HepG2 (cell line): Measurements from ENCODE around the gene HPDL. TPM values are rescaled to one million over a fixed set of nuclear protein-coding genes. Genes with fewer than 3 reads are reported as not detected.

Experiments used
- ATAC-seq: fragments of 200-7000 bp; cut with Tn5 transposase; 3 replicates; pipeline ENCODE4 v1.9.1; 2020; ENCODE audit warnings: mild to moderate bottlenecking, moderate library complexity
- BruUV-seq: library from RNA; stranded (reverse); fragments of 400-500 nt; replicated peaks from 2 replicates; lab custom pipeline; 2021; lab: Mats Ljungman, UMichigan
- CTCF ChIA-PET: fragments of 300-600 bp; formaldehyde crosslinking; extraction: SDS; loops from one replicate; lab custom pipeline; 2021; ENCODE audit warnings: low total read pairs, inconsistent platforms, low intra/inter-chr PET ratio; lab: Yijun Ruan, JAX
- POLR2A ChIA-PET: fragments of 350-600 bp; sonication (Branson Sonifier 250); formaldehyde crosslinking; loops from one replicate; lab custom pipeline; 2020; ENCODE audit warnings: antibody characterized with exemption, inconsistent platforms; lab: Yijun Ruan, JAX
- DNase-seq: peaks from one replicate; pipeline ENCODE4 v3.0.0-alpha.2; 2015; ENCODE audit warnings: low spot score
- FAIRE-seq: peaks from 3 replicates; lab custom pipeline; 2011; peaks lifted over from hg19 to GRCh38; lab: Jason Lieb, UNC
- H2AFZ ChIP-seq: one replicate; pipeline ENCODE4 v1.6.1; 2011; ENCODE audit warnings: low read length, inconsistent platforms
- H3K27ac ChIP-seq: fragments of 300-600 bp; 3 replicates; pipeline ENCODE4 v1.8.0; 2011; ENCODE audit warnings: mixed run types, mild to moderate bottlenecking, mixed read lengths, low read length, inconsistent platforms; ENCODE audit not compliant: insufficient read depth; ENCODE audit errors: extremely low read length
- H3K27me3 ChIP-seq, 2 experiments: fragments of 200-600 bp in 1 of 2; 2 replicates in 1 of 2; 3 replicates in 1 of 2; pipeline versions ENCODE4 v1.6.0 to v1.8.0; 2011; ENCODE audit warnings: low read length in 2 of 2, mild to moderate bottlenecking in 2 of 2, moderate library complexity in 2 of 2, inconsistent platforms in 1 of 2; ENCODE audit not compliant: insufficient read depth in 2 of 2, control insufficient read depth in 1 of 2
- H3K36me3 ChIP-seq, 2 experiments: fragments of 200-600 bp in 1 of 2; replicated peaks in 1 of 2; 2 replicates in 1 of 2; 3 replicates in 1 of 2; pipeline versions ENCODE4 v1.5.1 to v1.8.0; 2011; ENCODE audit warnings: low read length in 2 of 2, inconsistent platforms in 1 of 2; ENCODE audit not compliant: insufficient read depth in 2 of 2, control insufficient read depth in 1 of 2
- H3K4me1 ChIP-seq: 2 replicates; pipeline ENCODE4 v1.5.1; 2012; ENCODE audit warnings: low read length, inconsistent platforms; ENCODE audit not compliant: insufficient read depth
- H3K4me2 ChIP-seq: 2 replicates; pipeline ENCODE4 v1.6.0; 2011; ENCODE audit warnings: low read depth, low read length, inconsistent platforms
- H3K4me3 ChIP-seq, 3 experiments: fragments of 200-600 bp in 1 of 3; sonication (generic), shearing (Covaris generic) in 1 of 3; replicated peaks in 1 of 3; 2 replicates each; pipeline ENCODE4 v1.5.1; 2011 to 2016; ENCODE audit warnings: low read length in 3 of 3, inconsistent platforms in 2 of 3, low read depth in 2 of 3, mild to moderate bottlenecking in 2 of 3, control low read depth in 1 of 3, mixed read lengths in 1 of 3; ENCODE audit not compliant: insufficient read depth in 1 of 3
- H3K79me2 ChIP-seq: one replicate; pipeline ENCODE4 v1.6.1; 2011; ENCODE audit warnings: low read length, inconsistent platforms; ENCODE audit not compliant: insufficient read depth
- H3K9ac ChIP-seq: 2 replicates; pipeline ENCODE4 v1.6.0; 2011; ENCODE audit warnings: mild to moderate bottlenecking, low read depth, low read length, inconsistent platforms; ENCODE audit not compliant: insufficient read depth
- H3K9me3 ChIP-seq: 2 replicates; pipeline ENCODE4 v1.5.1; 2012; ENCODE audit warnings: mild to moderate bottlenecking, low read length
- H4K20me1 ChIP-seq: 2 replicates; pipeline ENCODE4 v1.6.0; 2011; ENCODE audit warnings: inconsistent platforms, mild to moderate bottlenecking, low read length, moderate library complexity; ENCODE audit not compliant: insufficient read depth
- CCAR2 ChIP-seq: fragments of 200-400 bp; formaldehyde crosslinking; optimal IDR thresholded peaks from 2 replicates; pipeline ENCODE3; 2018; ENCODE audit warnings: low read depth, mild to moderate bottlenecking, low read length, moderate library complexity
- CHD4 ChIP-seq: fragments of 200-600 bp; sonication (generic); IDR thresholded peaks from 2 replicates; pipeline ENCODE4 v1.7.0; 2017; ENCODE audit warnings: mild to moderate bottlenecking, low read length, borderline replicate concordance
- HMGA1 ChIP-seq: sonication (generic); formaldehyde crosslinking; conservative IDR thresholded peaks from 2 replicates; pipeline ENCODE4 v1.4.0; 2020; ENCODE audit warnings: missing genetic modification reagents
- KIAA2018 ChIP-seq: sonication (generic); formaldehyde crosslinking; IDR thresholded peaks from 2 replicates; pipeline ENCODE4 v1.5.0; 2020; ENCODE audit warnings: mild to moderate bottlenecking, missing genetic modification reagents, borderline replicate concordance
- NCOA2 ChIP-seq: sonication (generic); formaldehyde crosslinking; IDR thresholded peaks from 2 replicates; pipeline ENCODE4 v1.8.0; 2022; ENCODE audit warnings: inconsistent platforms
- USF2 ChIP-seq, 2 experiments: sonication (generic) in 1 of 2; formaldehyde crosslinking in 1 of 2; IDR thresholded peaks; 2 replicates each; pipeline versions ENCODE4 v1.5.1 to v1.6.1; 2011 to 2020; ENCODE audit warnings: borderline replicate concordance in 1 of 2, low read depth in 1 of 2, low read length in 1 of 2, mild to moderate bottlenecking in 1 of 2, missing genetic modification reagents in 1 of 2, moderate library complexity in 1 of 2
- ZBTB38 ChIP-seq: sonication (generic); formaldehyde crosslinking; IDR thresholded peaks from 2 replicates; pipeline ENCODE4 v1.5.1; 2020; ENCODE audit warnings: mild to moderate bottlenecking, missing genetic modification reagents
- ZFYVE20 ChIP-seq: sonication (generic); formaldehyde crosslinking; IDR thresholded peaks from 2 replicates; pipeline ENCODE4 v1.8.0; 2023; ENCODE audit warnings: low read depth, mild to moderate bottlenecking, moderate library complexity, missing genetic modification reagents, borderline replicate concordance
- ZNF619 ChIP-seq: sonication (generic); formaldehyde crosslinking; IDR thresholded peaks from 2 replicates; pipeline ENCODE4 v1.4.0; 2020; ENCODE audit warnings: mild to moderate bottlenecking, missing genetic modification reagents
- ZNF644 ChIP-seq: IDR thresholded peaks from 2 replicates; pipeline ENCODE4 v1.6.1; 2016; ENCODE audit warnings: low read depth
- ZNF660 ChIP-seq: sonication (generic); formaldehyde crosslinking; IDR thresholded peaks from 2 replicates; pipeline ENCODE4 v1.5.1; 2020; ENCODE audit warnings: mild to moderate bottlenecking, low read depth, missing genetic modification reagents, borderline replicate concordance
- WGBS: methylation state at CpG from one replicate; pipeline ENCODE4 v1.1.6; 2017; ENCODE audit warnings: low lambda C conversion rate; 5-methylcytosine and 5-hydroxymethylcytosine counted together
- in situ Hi-C: cut with HindIII; loops from 2 replicates; pipeline ENCODE4 v1.10.0; 2017; ENCODE audit warnings: low pct_unique_long_range_greater_than_20kb; ENCODE audit not compliant: extremely low pct_ligation_motif_present
- intact Hi-C: fragments of 100-400 bp; cut with micrococcal nuclease; formaldehyde crosslinking; loops from one replicate; pipeline ENCODE4 v1.10.0; 2022; ENCODE audit not compliant: unreplicated experiment
- polyA plus RNA-seq, 8 experiments: library from polyadenylated mRNA; depleted of rRNA in 3 of 8; stranded (reverse) in 7 of 8; unstranded in 1 of 8; fragments of >200 nt; fragmentation: Illumina TruSeq in 4 of 8; extraction: Trizol in 4 of 8; gene quantifications; 2 replicates each; pipeline versions ENCODE4 v1.2.1 to v1.2.3, GENCODE V29; 2011 to 2016; ENCODE audit warnings: low read depth in 4 of 8, missing spikeins in 1 of 8, mixed read lengths in 1 of 8; ENCODE audit not compliant: insufficient read depth in 1 of 8
- total RNA-seq, 5 experiments: library from RNA; depleted of rRNA; stranded (reverse); fragments of >200 nt; fragmentation: Illumina TruSeq; extraction: Trizol; gene quantifications; 2 replicates each; pipeline ENCODE4 v1.2.3, GENCODE V29; 2016; ENCODE audit warnings: low read depth in 1 of 5

HPDL gene
- total and polyA plus RNA-seq, 2 of the 13 experiments (the other 11 are each of a cell fraction or from before 2014, with no cell fraction given): not detected

- TF ChIP-seq USF2 (IDR thresholded peaks at IDR 0.05; ENCODE audit: low read depth, low read length): no peak
- TF ChIP-seq USF2 (CRISPR knock-in tag; IDR thresholded peaks at IDR 0.05; ENCODE audit: borderline replicate concordance): no peak
- TF ChIP-seq ZFYVE20 (CRISPR knock-in tag): no peak
- TF ChIP-seq CCAR2: no peak
- TF ChIP-seq ZBTB38 (CRISPR knock-in tag): no peak
- TF ChIP-seq NCOA2: peak; percentile 77
Observed at GRCh38 chr1:45335855-45336324, 9.2 kb downstream of the HPDL start (continued).

GRCh38 chr1:45337630-45338325, 11.1 kb downstream of the HPDL start:
- Histone ChIP-seq H3K9ac (no peak overlapping the region), H3K4me3 (no peak overlapping the region), H3K27ac (peak overlapping the region; percentile 91), H3K9me3 (no peaks in the 10 kb centered on the region), H3K27me3 (no peaks in the 10 kb centered on the region; a peak in 1 of 5 replicates), H3K4me1 (peaks cover 69% of the 10 kb centered on the region), H2AFZ (no peak overlapping the region), H3K4me2 (peak overlapping the region; percentile 10; the same call in 1 of the 2 replicates), H3K36me3 (peaks cover 6 to 14% of the 10 kb centered on the region in 2 experiments), H3K79me2 (peaks cover 27% of the 10 kb centered on the region), H4K20me1 (no peaks in the 10 kb centered on the region)
- FAIRE-seq (no peak), DNase-seq (no peak), ATAC-seq (no peak)
- intact Hi-C loops (no loop called here), in situ Hi-C loops (no loop called here)
- BruUV-seq: no TSS peak
- CTCF ChIA-PET: no interaction called here
- WGBS: 88% methylated on average over 3 of the region's 3 CpGs
- POLR2A ChIA-PET: interaction anchor here (1.0 to 8.4 kb wide), 4 partner anchors 12 to 518 kb away, joined by 3 to 159 read pairs (median 50); partner anchors contain the start of genes HECTD3 and UROD
- TF ChIP-seq ZNF644 (CRISPR knock-in tag) (no peak), ZNF660 (CRISPR knock-in tag) (no peak), ZNF619 (CRISPR knock-in tag) (no peak), HMGA1 (CRISPR knock-in tag) (no peak), KIAA2018 (CRISPR knock-in tag) (no peak), CHD4 (peak; percentile 40; the same call in 1 of the 2 replicates)
